Stomach smooth muscle (tissue), 2 donors: ENCODE measurements around the gene CRMP1.

Source experiments
- H3K27ac ChIP-seq: one replicate; pipeline ENCODE4 v1.7.0; 2013; ENCODE audit warnings: mild to moderate bottlenecking, low read length, inconsistent platforms
- H3K27me3 ChIP-seq, 2 donors: one replicate each; pipeline ENCODE4 v1.7.0; 2013; ENCODE audit warnings: low read length in 2 of 2; ENCODE audit not compliant: insufficient read depth in 2 of 2, control insufficient read depth in 1 of 2
- H3K36me3 ChIP-seq, 2 donors: one replicate each; pipeline ENCODE4 v1.7.0; 2013; ENCODE audit warnings: low read length in 2 of 2; ENCODE audit not compliant: control insufficient read depth in 2 of 2, insufficient read depth in 2 of 2
- H3K4me1 ChIP-seq: one replicate; pipeline ENCODE4 v1.7.0; 2013; ENCODE audit warnings: low read length; ENCODE audit not compliant: control insufficient read depth, insufficient read depth
- H3K4me3 ChIP-seq, 2 donors: one replicate each; pipeline ENCODE4 v1.7.0; 2013; ENCODE audit warnings: low read length in 2 of 2
- H3K9ac ChIP-seq, 2 donors: one replicate each; pipeline ENCODE4 v1.7.0; 2013; ENCODE audit warnings: low read length in 2 of 2, mild to moderate bottlenecking in 1 of 2
- H3K9me3 ChIP-seq, 2 donors: one replicate each; pipeline ENCODE4 v1.7.0; 2013; ENCODE audit warnings: low read length in 2 of 2; ENCODE audit not compliant: control insufficient read depth in 2 of 2
- donor health status: healthy.
- donor health status: Pancreatic carcinoma.

CRMP1 gene

GRCh38 chr4:5796976-5797375, 95.9 kb downstream of the CRMP1 start:
- Histone ChIP-seq H3K9ac (no peak overlapping the region), H3K27ac (no peak overlapping the region), H3K4me3 (no peak overlapping the region), H3K27me3 (no peaks in the 10 kb centered on the region), H3K4me1 (no peaks in the 10 kb centered on the region), H3K36me3 (peaks cover 25 to 42% of the 10 kb centered on the region in 2 donors), H3K9me3 (no peaks in the 10 kb centered on the region)

- Histone ChIP-seq H3K27me3 (no peaks in the 10 kb centered on the region), H3K4me1 (no peaks in the 10 kb centered on the region), H3K4me3 (no peak overlapping the region), H3K9me3 (no peaks in the 10 kb centered on the region), H3K27ac (no peak overlapping the region), H3K36me3 (peaks cover 21 to 36% of the 10 kb centered on the region in 2 donors), H3K9ac (no peak overlapping the region)
Measured at GRCh38 chr4:5795580-5795979, 97.3 kb downstream of the CRMP1 start.

- Histone ChIP-seq H3K9ac (no peak overlapping the region), H3K36me3 (peaks cover 16 to 36% of the 10 kb centered on the region in 2 donors)
Measured at GRCh38 chr4:5793514-5793913, 99.4 kb downstream of the CRMP1 start.

GRCh38 chr4:5791654-5792053, 101.2 kb downstream of the CRMP1 start:
- H3K27ac ChIP-seq: no peak overlapping the region
- no peak overlapping the region for H3K9ac ChIP-seq
- no peaks in the 10 kb centered on the region for H3K4me1 ChIP-seq
- peaks cover 7 to 29% of the 10 kb centered on the region in 2 donors for H3K36me3 ChIP-seq
- no peaks in the 10 kb centered on the region for H3K9me3 ChIP-seq
- H3K4me3 ChIP-seq: no peak overlapping the region
- H3K27me3 ChIP-seq: no peaks in the 10 kb centered on the region

More at GRCh38 chr4:5793514-5793913, 99.4 kb downstream of the CRMP1 start:
- Histone ChIP-seq H3K9me3 (no peaks in the 10 kb centered on the region), H3K4me3 (no peak overlapping the region), H3K27me3 (no peaks in the 10 kb centered on the region), H3K4me1 (no peaks in the 10 kb centered on the region), H3K27ac (no peak overlapping the region)

GRCh38 chr4:5790546-5790857, 102.4 kb downstream of the CRMP1 start:
- Histone ChIP-seq H3K4me3 (no peak overlapping the region), H3K4me1 (no peaks in the 10 kb centered on the region), H3K27ac (no peak overlapping the region), H3K9ac (no peak overlapping the region), H3K27me3 (no peaks in the 10 kb centered on the region), H3K36me3 (peaks cover 11 to 30% of the 10 kb centered on the region in 2 donors), H3K9me3 (no peaks in the 10 kb centered on the region)

GRCh38 chr4:5789141-5789540, 103.7 kb downstream of the CRMP1 start:
- H3K27me3 ChIP-seq: no peaks in the 10 kb centered on the region

GRCh38 chr4:5788144-5788543, 104.7 kb downstream of the CRMP1 start:
- no peaks in the 10 kb centered on the region for H3K9me3 ChIP-seq
- H3K4me1 ChIP-seq: no peaks in the 10 kb centered on the region
- H3K9ac ChIP-seq: no peak overlapping the region
- H3K4me3 ChIP-seq: no peak overlapping the region
- H3K36me3 ChIP-seq: peaks cover 17 to 46% of the 10 kb centered on the region in 2 donors
- H3K27ac ChIP-seq: no peak overlapping the region
- H3K27me3 ChIP-seq: no peaks in the 10 kb centered on the region

More at GRCh38 chr4:5789141-5789540, 103.7 kb downstream of the CRMP1 start:
- no peaks in the 10 kb centered on the region for H3K9me3 ChIP-seq
- H3K4me1 ChIP-seq: no peaks in the 10 kb centered on the region
- H3K4me3 ChIP-seq: no peak overlapping the region
- H3K36me3 ChIP-seq: peaks cover 13 to 39% of the 10 kb centered on the region in 2 donors
- H3K9ac ChIP-seq: no peak overlapping the region
- no peak overlapping the region for H3K27ac ChIP-seq

- Histone ChIP-seq H3K9me3 (no peaks in the 10 kb centered on the region), H3K4me1 (no peaks in the 10 kb centered on the region), H3K27me3 (no peaks in the 10 kb centered on the region), H3K9ac (no peak overlapping the region), H3K27ac (no peak overlapping the region), H3K36me3 (peaks cover 18 to 48% of the 10 kb centered on the region in 2 donors), H3K4me3 (no peak overlapping the region)
Measured at GRCh38 chr4:5787311-5787710, 105.6 kb downstream of the CRMP1 start.

GRCh38 chr4:5785806-5786680, 106.8 kb downstream of the CRMP1 start:
- no peak overlapping the region for H3K27ac ChIP-seq
- no peak overlapping the region for H3K4me3 ChIP-seq
- H3K27me3 ChIP-seq: no peaks in the 10 kb centered on the region
- H3K4me1 ChIP-seq: no peaks in the 10 kb centered on the region
- no peak overlapping the region for H3K9ac ChIP-seq
- H3K36me3 ChIP-seq: peaks cover 18 to 50% of the 10 kb centered on the region in 2 donors
- no peaks in the 10 kb centered on the region for H3K9me3 ChIP-seq

GRCh38 chr4:5784960-5785611, 107.8 kb downstream of the CRMP1 start:
- H3K27me3 ChIP-seq: no peaks in the 10 kb centered on the region
- no peak overlapping the region for H3K4me3 ChIP-seq
- no peaks in the 10 kb centered on the region for H3K4me1 ChIP-seq
- no peak overlapping the region for H3K9ac ChIP-seq
- H3K27ac ChIP-seq: no peak overlapping the region
- H3K36me3 ChIP-seq: peaks cover 18 to 49% of the 10 kb centered on the region in 2 donors
- H3K9me3 ChIP-seq: no peaks in the 10 kb centered on the region

- H3K36me3 ChIP-seq: peaks cover 16 to 41% of the 10 kb centered on the region in 2 donors
- no peaks in the 10 kb centered on the region for H3K9me3 ChIP-seq
- no peaks in the 10 kb centered on the region for H3K27me3 ChIP-seq
- H3K27ac ChIP-seq: no peak overlapping the region
- H3K9ac ChIP-seq: no peak overlapping the region
- no peak overlapping the region for H3K4me3 ChIP-seq
- no peaks in the 10 kb centered on the region for H3K4me1 ChIP-seq
Measured at GRCh38 chr4:5784021-5784420, 108.9 kb downstream of the CRMP1 start.
